HEK293T (cell line): ENCODE data around the gene JAML.

Experiments
- CTCF ChIA-PET: fragments of 350-600 bp; formaldehyde crosslinking; extraction: SDS; loops from one replicate; lab custom pipeline; 2021; ENCODE audit warnings: antibody characterized with exemption, inconsistent platforms; lab: Yijun Ruan, JAX
- POLR2A ChIA-PET: fragments of 350-600 bp; formaldehyde crosslinking; extraction: SDS; loops from one replicate; lab custom pipeline; 2020; ENCODE audit warnings: antibody characterized with exemption, inconsistent platforms; lab: Yijun Ruan, JAX
- DNase-seq: peaks from one replicate; pipeline ENCODE4 v3.0.0; 2012; ENCODE audit warnings: mixed read lengths; ENCODE audit errors: extremely low spot score
- ARNT ChIP-seq: fragments of 450-650 bp; IDR thresholded peaks from 2 replicates; pipeline ENCODE4 v1.6.1; 2017; ENCODE audit warnings: mild to moderate bottlenecking
- BHLHE40 ChIP-seq: fragments of 450-650 bp; IDR thresholded peaks from 2 replicates; pipeline ENCODE4 v1.6.1; 2016; ENCODE audit warnings: mild to moderate bottlenecking, moderate library complexity, borderline replicate concordance
- CTBP1 ChIP-seq: fragments of 450-650 bp; IDR thresholded peaks from 2 replicates; pipeline ENCODE4 v1.6.1; 2016; ENCODE audit warnings: borderline replicate concordance
- ELF4 ChIP-seq: fragments of 450-650 bp; IDR thresholded peaks from 2 replicates; pipeline ENCODE4 v1.6.1; 2017; ENCODE audit warnings: antibody characterized with exemption
- FOXA1 ChIP-seq: fragments of 450-650 bp; IDR thresholded peaks from 2 replicates; pipeline ENCODE4 v1.6.1; 2016; ENCODE audit warnings: mild to moderate bottlenecking
- FOXK2 ChIP-seq: fragments of 450-650 bp; IDR thresholded peaks from 2 replicates; pipeline ENCODE4 v1.6.1; 2016; ENCODE audit warnings: mild to moderate bottlenecking
- FOXM1 ChIP-seq: fragments of 450-650 bp; IDR thresholded peaks from 2 replicates; pipeline ENCODE4 v1.6.1; 2017; ENCODE audit warnings: mild to moderate bottlenecking, borderline replicate concordance
- HDGF ChIP-seq: fragments of 450-650 bp; IDR thresholded peaks from 2 replicates; pipeline ENCODE4 v1.6.1; 2017; ENCODE audit warnings: antibody characterized with exemption, borderline replicate concordance
- L3MBTL2 ChIP-seq: fragments of 450-650 bp; conservative IDR thresholded peaks from 2 replicates; pipeline ENCODE4 v1.6.1; 2016; ENCODE audit warnings: mild to moderate bottlenecking
- LEF1 ChIP-seq: fragments of 450-650 bp; IDR thresholded peaks from 2 replicates; pipeline ENCODE4 v1.6.1; 2017; ENCODE audit warnings: mild to moderate bottlenecking, borderline replicate concordance
- NFRKB ChIP-seq: fragments of 450-650 bp; IDR thresholded peaks from 2 replicates; pipeline ENCODE4 v1.6.1; 2016; ENCODE audit warnings: mild to moderate bottlenecking, moderate library complexity
- PKNOX1 ChIP-seq: fragments of 450-650 bp; IDR thresholded peaks from 2 replicates; pipeline ENCODE4 v1.6.1; 2016
- SP1 ChIP-seq: fragments of 450-650 bp; IDR thresholded peaks from 2 replicates; pipeline ENCODE4 v1.6.1; 2017
- SUZ12 ChIP-seq: fragments of 450-650 bp; IDR thresholded peaks from 2 replicates; pipeline ENCODE4 v1.6.1; 2016; ENCODE audit warnings: mild to moderate bottlenecking
- TARDBP ChIP-seq: fragments of 450-650 bp; IDR thresholded peaks from 2 replicates; pipeline ENCODE4 v1.6.1; 2016
- ZNF384 ChIP-seq: fragments of 450-650 bp; IDR thresholded peaks from 2 replicates; pipeline ENCODE4 v1.6.1; 2016

JAML gene

DNA sequence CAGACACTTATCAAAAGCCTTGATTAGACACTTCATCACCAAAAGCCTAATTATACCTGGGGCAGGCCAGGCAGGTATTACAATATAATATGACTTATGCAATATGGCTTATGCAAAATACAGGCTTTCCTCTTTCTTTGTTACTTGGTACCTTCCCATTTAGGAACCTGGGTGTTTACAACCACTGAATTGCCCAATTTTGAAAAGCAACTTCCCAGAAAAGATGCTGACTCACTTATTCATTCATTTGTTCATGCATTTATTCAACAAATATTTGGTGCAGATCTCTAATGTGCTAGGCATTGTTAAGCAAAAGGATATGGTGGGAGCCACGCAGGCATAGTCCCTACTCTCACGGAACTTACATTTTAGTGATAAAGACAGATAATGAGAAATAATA, 13.6 kb upstream of the JAML start:
- DNase-seq = no peak
- TF ChIP-seq SUZ12 = no peak
- TF ChIP-seq FOXM1 = no peak
- no peak for TF ChIP-seq L3MBTL2
- no peak for TF ChIP-seq PKNOX1
- no peak for TF ChIP-seq TARDBP
- no peak for TF ChIP-seq LEF1
- TF ChIP-seq NFRKB = no peak
- TF ChIP-seq HDGF = no peak
- TF ChIP-seq BHLHE40 = no peak
- TF ChIP-seq FOXA1 = no peak
- no peak for TF ChIP-seq SP1
- TF ChIP-seq ELF4 = no peak
- TF ChIP-seq ARNT = no peak
- no peak for TF ChIP-seq FOXK2
- POLR2A ChIA-PET = no interaction called here
- CTCF ChIA-PET = no interaction called here

- no peak for DNase-seq
- ChIA-PET POLR2A (no interaction called here), CTCF (no interaction called here)
- TF ChIP-seq L3MBTL2 = no peak
- no peak for TF ChIP-seq FOXA1
- TF ChIP-seq BHLHE40 = no peak
- TF ChIP-seq SUZ12 = no peak
Observed at GRCh38 chr11:118236170-118236569, 11.4 kb upstream of the JAML start.

- DNase-seq = no peak
- TF ChIP-seq BHLHE40 (no peak), CTBP1 (no peak), L3MBTL2 (no peak), PKNOX1 (no peak), SUZ12 (no peak)
- ChIA-PET CTCF (no interaction called here), POLR2A (no interaction called here)
Observed at GRCh38 chr11:118234833-118235232, 10.0 kb upstream of the JAML start.

DNA sequence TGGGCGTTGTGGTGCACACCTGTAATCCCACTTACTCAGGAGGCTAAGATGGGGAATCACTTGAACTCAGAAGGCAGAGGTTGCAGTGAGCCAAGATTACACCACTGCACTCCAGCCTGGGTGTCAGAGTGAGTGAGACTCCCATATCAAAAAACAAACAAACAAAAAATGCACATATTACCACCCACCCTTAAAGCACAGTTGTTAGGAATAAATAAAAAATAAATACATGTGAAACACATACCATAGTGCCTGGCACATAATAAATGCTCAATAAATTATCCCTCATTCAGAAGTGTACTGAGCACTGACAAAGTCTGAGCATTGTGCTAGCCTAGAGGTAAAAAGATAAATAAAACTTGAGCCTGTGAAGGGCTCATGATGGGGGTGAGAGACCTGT, 9.0 kb upstream of the JAML start:
- TF ChIP-seq NFRKB = no peak
- TF ChIP-seq SP1 = no peak
- DNase-seq = no peak
- CTCF ChIA-PET = no interaction called here
- POLR2A ChIA-PET = no interaction called here

DNA sequence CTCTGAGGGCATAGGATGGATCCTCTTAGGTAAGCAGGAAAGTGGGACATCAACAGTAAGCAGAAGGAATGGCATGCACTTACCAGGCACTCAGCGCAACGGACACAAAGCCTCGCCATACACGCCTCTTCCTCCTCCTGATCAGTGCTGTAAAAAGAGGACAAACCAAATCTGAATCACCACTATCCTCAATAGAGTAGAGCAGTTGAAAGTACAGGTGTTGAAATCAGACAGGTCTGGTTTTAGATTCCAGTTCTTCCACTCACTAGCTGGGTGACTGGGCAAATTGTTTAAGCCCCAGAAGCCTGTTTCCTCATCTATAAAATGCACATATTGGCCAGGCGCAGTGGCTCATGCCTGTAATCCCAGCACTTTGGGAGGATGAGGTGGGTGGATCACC, 8.6 kb upstream of the JAML start:
- ChIA-PET POLR2A (no interaction called here), CTCF (interaction anchor here (1.1 kb wide), 1 partner anchor 35 kb away, joined by 3 read pairs; no protein-coding TSS in a partner anchor)
- TF ChIP-seq HDGF = no peak
- TF ChIP-seq PKNOX1 = no peak
- TF ChIP-seq BHLHE40 = no peak
- TF ChIP-seq FOXM1 = no peak
- TF ChIP-seq SP1 = no peak
- TF ChIP-seq FOXK2 = no peak
- no peak for TF ChIP-seq ELF4
- TF ChIP-seq CTBP1 = no peak
- TF ChIP-seq ARNT = no peak
- TF ChIP-seq L3MBTL2 = no peak
- TF ChIP-seq SUZ12 = no peak
- no peak for TF ChIP-seq TARDBP
- TF ChIP-seq LEF1 = no peak
- TF ChIP-seq NFRKB = no peak

DNA sequence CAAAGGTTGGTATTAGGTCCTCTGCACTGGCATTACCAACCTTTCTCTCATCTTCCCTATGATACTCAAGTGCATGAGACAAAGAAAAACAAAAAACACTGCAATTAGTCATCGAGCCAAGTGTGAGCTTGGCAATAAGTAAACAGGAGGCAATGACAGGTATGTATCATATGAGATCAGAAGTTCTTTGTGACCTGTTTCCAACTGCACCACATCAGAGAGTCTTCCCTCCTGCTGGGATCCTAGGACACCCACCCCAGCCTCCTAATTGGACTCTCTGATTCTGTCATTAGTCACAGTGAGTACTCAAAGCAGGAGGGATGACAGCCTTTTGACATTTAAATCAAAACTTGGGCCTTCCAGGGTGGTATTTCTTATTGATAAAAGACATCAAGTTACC, 7.8 kb upstream of the JAML start:
- TF ChIP-seq SP1 = no peak
- no peak for TF ChIP-seq HDGF
- no peak for TF ChIP-seq FOXK2
- no peak for TF ChIP-seq TARDBP
- no peak for TF ChIP-seq CTBP1
- ChIA-PET POLR2A (no interaction called here), CTCF (interaction anchor here (1.1 kb wide), 1 partner anchor 34 kb away, joined by 3 read pairs; no protein-coding TSS in a partner anchor)
- DNase-seq = no peak

More for the DNA sequence above, 8.6 kb upstream of the JAML start:
- DNase-seq = no peak

- no peak for DNase-seq
- ChIA-PET CTCF (no interaction called here), POLR2A (no interaction called here)
- TF ChIP-seq SUZ12 = no peak
- TF ChIP-seq L3MBTL2 = no peak
- no peak for TF ChIP-seq FOXA1
- no peak for TF ChIP-seq ZNF384
- TF ChIP-seq TARDBP = no peak
- TF ChIP-seq BHLHE40 = no peak
- TF ChIP-seq LEF1 = no peak
- no peak for TF ChIP-seq FOXM1
- no peak for TF ChIP-seq HDGF
- TF ChIP-seq SP1 = no peak
Observed at GRCh38 chr11:118231461-118231860, 6.7 kb upstream of the JAML start.
